HG02763 (cell line): ENCODE results near the gene DIO2.

ENCODE experiments used
- ATAC-seq: cut with Tn5 transposase; IDR thresholded peaks from one replicate; pipeline ENCODE4 v1.9.1; 2021; ENCODE audit warnings: mild to moderate bottlenecking, moderate library complexity; ENCODE audit not compliant: unreplicated experiment

Gene DIO2

DNA sequence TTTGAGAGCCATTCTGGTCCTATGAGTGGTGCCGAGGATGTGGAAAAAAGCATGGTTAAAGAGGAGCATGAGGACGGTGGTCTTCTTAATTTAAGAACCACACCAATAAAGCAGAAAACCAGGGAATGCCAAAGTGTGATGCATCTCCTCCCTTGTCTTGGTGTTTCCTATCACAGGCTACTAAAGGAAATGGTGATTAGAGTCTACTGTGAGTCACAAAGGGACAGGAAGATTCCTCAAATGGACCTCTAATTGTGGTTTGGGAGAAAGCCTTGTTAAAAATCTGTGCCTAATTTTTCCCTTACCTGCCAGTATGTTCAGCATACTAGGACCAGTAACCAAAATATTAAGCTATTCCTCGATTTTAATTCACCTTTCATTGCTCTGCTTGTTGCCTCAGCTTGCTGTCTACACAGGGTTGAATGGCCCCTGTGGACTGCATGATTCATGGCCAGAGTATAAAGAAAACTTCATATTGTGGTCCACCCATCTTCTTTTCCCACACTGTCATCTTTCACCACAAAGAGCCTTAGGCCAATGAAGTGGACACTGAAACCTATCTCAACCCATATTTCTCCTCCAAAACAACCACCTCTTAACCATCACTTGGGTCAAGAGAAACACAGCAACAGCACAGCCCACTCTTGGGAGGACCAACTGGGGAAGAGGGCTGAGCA is 38.8 kb downstream of the DIO2 start:
- no peak for ATAC-seq

DNA sequence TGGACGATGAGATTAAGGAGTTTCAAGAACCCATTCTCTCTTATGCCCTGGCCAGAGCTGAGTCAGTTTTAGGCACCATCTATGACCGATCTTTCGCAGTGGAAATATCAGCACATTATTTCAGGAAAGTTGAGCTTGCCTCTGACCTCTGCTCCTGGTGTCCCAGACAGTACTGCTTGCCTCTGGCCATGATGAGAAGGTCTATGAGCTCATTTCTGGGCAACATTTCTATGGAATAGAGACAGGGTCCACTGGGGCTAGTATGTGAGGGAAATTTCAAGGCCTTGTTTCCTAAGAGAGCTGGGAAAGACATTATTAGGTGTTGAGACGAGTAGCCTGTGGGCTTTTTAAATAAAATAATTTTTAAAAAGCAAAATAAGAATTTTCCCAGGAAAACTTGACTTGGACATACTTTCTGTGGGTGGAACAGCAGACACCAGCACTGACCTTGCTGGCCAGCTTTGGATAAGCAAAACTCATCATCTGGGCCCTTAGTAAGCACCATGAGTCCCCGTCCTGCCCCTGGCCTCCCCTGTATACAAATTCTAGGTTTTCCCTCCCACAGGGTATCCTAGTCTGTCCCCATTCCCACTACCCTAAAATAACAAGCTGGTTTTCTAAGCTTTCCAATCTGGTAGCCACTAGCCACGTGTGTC is 43.4 kb downstream of the DIO2 start:
- ATAC-seq = no peak

DNA sequence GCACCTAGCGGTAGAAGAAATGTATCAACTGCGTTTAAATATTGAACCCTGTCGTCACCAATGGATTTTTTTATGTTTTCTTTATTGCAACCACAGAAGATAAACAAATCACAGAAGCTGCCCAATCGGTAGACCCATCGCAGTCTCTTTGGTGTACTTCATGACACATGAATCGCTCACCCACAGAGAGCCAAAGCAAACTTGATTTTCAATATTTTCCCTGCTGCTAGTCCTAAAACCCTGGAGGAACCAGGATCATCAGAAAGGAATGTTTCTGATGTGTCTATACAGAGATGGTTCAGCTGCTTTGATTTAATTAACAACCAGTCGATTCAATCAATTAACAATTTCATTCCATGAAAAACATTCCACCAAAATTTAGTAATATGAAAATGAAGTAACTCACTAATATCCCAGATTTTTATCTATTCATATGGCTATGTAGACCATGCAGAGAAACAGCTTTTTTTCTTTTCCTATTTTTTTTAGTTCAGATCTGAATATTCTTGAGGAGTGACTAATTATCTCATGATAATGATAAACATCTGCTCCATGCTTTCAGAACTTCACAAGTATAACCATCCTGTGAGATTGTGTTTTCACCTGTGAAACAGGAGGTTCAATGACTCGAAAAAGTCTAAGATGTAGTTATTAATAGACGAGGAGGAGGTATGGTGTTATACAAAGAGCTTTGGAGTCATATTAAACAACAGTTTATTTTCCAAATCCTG is 46.1 kb downstream of the DIO2 start:
- no peak for ATAC-seq

DNA sequence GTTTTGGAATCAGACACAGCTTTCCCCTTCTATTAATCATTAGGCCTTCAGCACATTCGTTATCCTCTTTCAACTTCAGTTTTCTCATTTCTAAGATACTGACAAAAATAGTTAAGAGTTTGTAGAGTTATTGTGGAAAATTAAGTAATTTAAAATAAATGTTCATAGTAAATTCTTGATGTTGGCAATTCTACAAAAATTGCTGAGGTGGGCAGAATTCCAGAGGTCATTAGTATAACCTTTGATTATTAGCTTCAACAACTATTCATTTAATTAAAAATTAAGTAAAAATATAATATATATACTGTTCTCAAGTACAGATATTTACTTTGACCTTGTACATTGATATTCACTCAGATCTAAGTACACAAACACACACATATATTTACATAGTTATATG is 58.5 kb downstream of the DIO2 start:
- ATAC-seq = no peak

DNA sequence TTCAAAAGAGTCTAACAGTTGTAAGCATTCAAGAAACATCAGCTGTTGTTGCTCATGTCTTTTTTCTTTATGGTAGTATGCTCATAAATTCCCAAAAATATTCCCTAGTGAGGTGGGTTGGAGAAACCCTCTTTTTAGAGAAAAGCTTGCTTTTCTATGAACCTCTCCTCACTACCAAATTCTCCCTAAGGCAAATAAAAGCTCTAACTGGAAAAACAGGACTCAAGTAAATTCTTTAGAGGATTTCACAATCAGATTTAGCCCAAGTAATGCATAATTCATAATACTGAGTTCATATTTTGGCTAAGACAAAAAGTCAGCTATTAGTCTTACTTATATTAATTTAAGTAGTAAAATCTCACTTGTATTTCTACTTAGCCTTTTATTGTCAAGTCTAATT is 59.1 kb downstream of the DIO2 start:
- no peak for ATAC-seq

DNA sequence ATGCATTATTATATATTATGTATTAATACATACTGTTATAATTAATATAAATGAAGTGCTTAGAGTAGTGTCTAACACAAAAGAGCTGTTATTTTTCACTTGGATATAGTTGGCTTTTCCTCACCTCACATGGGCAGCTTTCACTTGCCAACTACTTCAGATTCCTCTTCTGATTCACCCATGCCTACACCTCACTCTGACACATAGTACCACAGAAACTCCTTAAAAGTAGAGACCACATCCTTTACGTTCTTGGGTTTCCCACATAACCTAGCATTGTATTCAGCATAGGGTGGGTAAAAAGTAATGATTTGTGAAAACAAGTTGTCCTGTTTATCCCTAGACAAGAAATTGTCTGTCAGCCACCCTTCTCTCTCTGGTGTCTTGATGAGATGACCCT is 61.0 kb downstream of the DIO2 start:
- no peak for ATAC-seq
